ENCODE data around the gene ENOX2. TPM values are rescaled to one million over a fixed set of nuclear protein-coding genes. Genes with fewer than 3 reads are reported as not detected.
"Not testable (repeated sequence)": the region's sequence is repeated elsewhere in the genome, so short reads cannot be mapped to it uniquely, and the experiment has no call there.

The ENOX2 gene
- total RNA-seq, 1 donor from 2014 or later = 13.6 TPM

- no peak overlapping the region for H3K4me3 Mint-ChIP-seq (ENCODE audit: unreplicated experiment)
These were observed 188.3 kb downstream of the ENOX2 start for GRCh38 chrX:130714665-130715064.

GRCh38 chrX:130714135-130714534, 188.9 kb downstream of the ENOX2 start:
- Mint-ChIP-seq H3K9me3 (ENCODE audit: unreplicated experiment) (no peaks in the 10 kb centered on the region), H3K4me3 (ENCODE audit: unreplicated experiment) (no peak overlapping the region), H3K27me3 (ENCODE audit: unreplicated experiment) (no peaks in the 10 kb centered on the region), H3K36me3 (ENCODE audit: unreplicated experiment) (peaks cover 2% of the 10 kb centered on the region), H3K4me1 (ENCODE audit: unreplicated experiment) (no peaks in the 10 kb centered on the region), H3K27ac (ENCODE audit: unreplicated experiment) (no peak overlapping the region)
- no peak for TF ChIP-seq CTCF (IDR thresholded peaks at IDR 0.05)
- no peak for DNase-seq (ENCODE audit: extremely low spot score, unreplicated experiment)

More at GRCh38 chrX:130714665-130715064, 188.3 kb downstream of the ENOX2 start:
- Mint-ChIP-seq H3K36me3 (ENCODE audit: unreplicated experiment) (peaks cover 2% of the 10 kb centered on the region), H3K9me3 (ENCODE audit: unreplicated experiment) (no peaks in the 10 kb centered on the region), H3K4me1 (ENCODE audit: unreplicated experiment) (no peaks in the 10 kb centered on the region), H3K27me3 (ENCODE audit: unreplicated experiment) (no peaks in the 10 kb centered on the region), H3K27ac (ENCODE audit: unreplicated experiment) (no peak overlapping the region)
- no peak for DNase-seq (ENCODE audit: extremely low spot score, unreplicated experiment)
- no peak for TF ChIP-seq CTCF (IDR thresholded peaks at IDR 0.05)

- not testable (repeated sequence) for DNase-seq (ENCODE audit: extremely low spot score, unreplicated experiment); H3K4me1 Mint-ChIP-seq (ENCODE audit: unreplicated experiment); H3K4me3 Mint-ChIP-seq (ENCODE audit: unreplicated experiment); H3K27me3 Mint-ChIP-seq (ENCODE audit: unreplicated experiment); H3K9me3 Mint-ChIP-seq (ENCODE audit: unreplicated experiment); H3K36me3 Mint-ChIP-seq (ENCODE audit: unreplicated experiment); H3K27ac Mint-ChIP-seq (ENCODE audit: unreplicated experiment)
These were observed 193.8 kb downstream of the ENOX2 start for GRCh38 chrX:130709178-130709577.

- Mint-ChIP-seq H3K36me3 (ENCODE audit: unreplicated experiment) (peaks cover 3% of the 10 kb centered on the region), H3K4me3 (ENCODE audit: unreplicated experiment) (no peak overlapping the region), H3K27ac (ENCODE audit: unreplicated experiment) (no peak overlapping the region), H3K9me3 (ENCODE audit: unreplicated experiment) (no peaks in the 10 kb centered on the region), H3K4me1 (ENCODE audit: unreplicated experiment) (no peaks in the 10 kb centered on the region), H3K27me3 (ENCODE audit: unreplicated experiment) (no peaks in the 10 kb centered on the region)
- DNase-seq (ENCODE audit: extremely low spot score, unreplicated experiment) = no peak
- no peak for TF ChIP-seq CTCF (IDR thresholded peaks at IDR 0.05)
These were observed 197.4 kb downstream of the ENOX2 start for GRCh38 chrX:130705591-130705990.

- Mint-ChIP-seq H3K9me3 (ENCODE audit: unreplicated experiment) (no peaks in the 10 kb centered on the region), H3K27ac (ENCODE audit: unreplicated experiment) (no peak overlapping the region), H3K27me3 (ENCODE audit: unreplicated experiment) (no peaks in the 10 kb centered on the region), H3K4me3 (ENCODE audit: unreplicated experiment) (no peak overlapping the region), H3K36me3 (ENCODE audit: unreplicated experiment) (peaks cover 3% of the 10 kb centered on the region), H3K4me1 (ENCODE audit: unreplicated experiment) (no peaks in the 10 kb centered on the region)
- TF ChIP-seq CTCF (IDR thresholded peaks at IDR 0.05) = no peak
- no peak for DNase-seq (ENCODE audit: extremely low spot score, unreplicated experiment)
These were observed 198.7 kb downstream of the ENOX2 start for GRCh38 chrX:130704053-130705038.

Data from osteocyte (in vitro differentiated cells).